D341Med (cell line): ENCODE results near the gene CPNE4.
A peak's percentile ranks its signal among the peaks of the same experiment; 100 is the strongest.
"Not testable (repeated sequence)": the region's sequence is repeated elsewhere in the genome, so short reads cannot be mapped to it uniquely, and the experiment has no call there.

Experiments used
- DNase-seq: peaks from one replicate; pipeline ENCODE4 v3.0.0; 2012; ENCODE audit warnings: low spot score

The CPNE4 gene

DNA sequence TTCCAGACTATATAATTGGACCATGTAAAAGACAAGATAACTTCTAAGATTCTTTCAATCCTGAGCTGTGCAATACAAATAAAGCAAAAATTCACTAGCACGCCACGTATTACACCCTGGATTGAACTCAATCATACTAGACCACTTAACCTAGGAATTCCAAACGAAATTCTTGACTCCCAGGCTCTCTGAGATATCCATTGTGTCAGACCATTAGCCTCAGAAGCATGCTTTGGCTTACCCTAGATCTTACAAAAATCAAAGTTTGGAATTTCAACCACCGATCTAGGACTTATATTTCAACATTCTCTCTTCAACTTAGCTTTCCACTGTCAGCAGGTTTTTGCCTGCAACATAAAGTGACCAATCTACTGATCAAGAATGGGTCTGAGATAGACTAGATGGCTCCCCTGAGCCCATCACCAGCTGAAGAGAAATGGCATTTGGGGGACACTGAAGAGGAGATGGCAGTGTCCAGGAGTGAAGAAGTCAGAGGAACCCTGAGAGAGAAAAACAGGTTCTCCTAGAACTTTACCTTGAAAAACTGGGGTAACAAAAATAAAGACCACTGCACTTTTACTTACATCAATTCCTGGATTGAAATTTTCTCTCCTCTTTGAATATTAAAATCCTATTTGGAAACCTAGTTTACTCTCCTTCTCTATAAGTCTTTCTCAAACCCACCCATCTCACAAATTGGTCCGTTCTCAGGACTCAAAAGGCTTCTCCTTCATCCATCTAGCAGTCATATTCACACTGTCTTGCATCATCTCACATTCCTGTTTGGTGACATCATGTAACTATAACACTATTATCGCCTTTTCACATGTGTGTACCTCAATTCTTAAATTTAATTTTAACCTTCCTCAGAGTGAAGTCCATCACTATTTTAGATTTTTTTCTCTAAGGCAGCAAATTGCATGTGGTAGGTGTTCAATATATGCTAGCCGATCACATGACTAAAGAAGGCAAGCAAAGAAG lies 18.5 kb downstream of the CPNE4 start:
- DNase-seq = no peak

DNA sequence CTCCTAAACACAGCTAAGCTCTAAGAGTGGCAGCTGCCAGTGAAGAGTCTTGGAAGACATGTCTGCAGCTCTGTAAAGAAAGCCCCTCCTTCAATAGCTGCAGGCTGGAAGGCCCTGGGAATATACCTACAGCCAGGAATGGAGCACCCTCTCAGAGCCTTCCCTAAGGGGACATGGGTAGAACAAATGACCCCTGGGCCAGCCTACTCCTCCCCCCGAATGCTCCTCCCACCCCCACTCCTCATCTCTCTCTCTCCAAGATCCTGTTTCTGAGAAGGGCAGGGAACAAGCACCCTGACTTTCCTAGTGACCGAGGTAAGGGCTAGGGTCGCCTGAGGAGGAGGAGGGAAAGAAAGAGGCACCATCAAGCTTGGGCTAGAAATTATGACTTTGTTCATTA lies 20.7 kb downstream of the CPNE4 start:
- DNase-seq = no peak

DNA sequence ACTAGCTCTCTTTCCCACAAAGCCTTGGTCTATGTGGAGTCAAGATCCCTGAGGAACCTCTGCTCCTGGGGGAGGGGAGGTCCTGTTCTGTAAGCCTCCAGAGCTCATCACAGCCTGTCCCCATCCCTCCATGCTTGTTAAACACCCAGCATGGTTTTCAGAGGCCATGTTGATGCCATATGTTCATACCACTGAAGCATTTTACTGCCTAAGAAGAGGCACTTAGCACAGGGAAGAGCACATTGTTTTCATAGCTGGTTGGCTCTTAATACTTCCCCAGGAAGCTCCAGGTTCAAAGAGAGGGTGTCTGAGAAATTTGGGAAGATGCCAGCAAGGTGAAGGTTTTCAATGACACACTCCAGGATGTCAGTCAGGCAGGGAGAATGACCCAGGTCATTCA lies 25.6 kb downstream of the CPNE4 start:
- no peak for DNase-seq

DNA sequence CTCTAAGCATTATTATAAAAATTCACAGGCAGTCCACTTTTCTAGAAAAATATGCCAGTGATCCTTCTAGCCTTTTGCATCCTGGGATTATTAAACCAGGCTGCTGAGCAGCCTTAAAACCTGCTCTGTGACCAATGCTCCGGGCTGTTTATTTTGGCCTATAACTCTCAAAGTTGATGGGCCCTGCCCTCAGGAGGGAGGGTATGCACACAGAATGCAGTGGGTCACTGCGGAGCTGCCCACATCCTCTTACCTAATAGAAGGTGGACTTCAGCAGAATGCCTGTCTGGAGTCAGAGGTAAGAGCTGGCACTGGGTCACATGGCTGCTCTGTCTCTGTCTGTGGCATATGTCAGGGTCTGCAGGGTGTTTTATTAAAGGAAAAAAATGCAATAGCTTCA lies 26.0 kb downstream of the CPNE4 start:
- DNase-seq = no peak

DNA sequence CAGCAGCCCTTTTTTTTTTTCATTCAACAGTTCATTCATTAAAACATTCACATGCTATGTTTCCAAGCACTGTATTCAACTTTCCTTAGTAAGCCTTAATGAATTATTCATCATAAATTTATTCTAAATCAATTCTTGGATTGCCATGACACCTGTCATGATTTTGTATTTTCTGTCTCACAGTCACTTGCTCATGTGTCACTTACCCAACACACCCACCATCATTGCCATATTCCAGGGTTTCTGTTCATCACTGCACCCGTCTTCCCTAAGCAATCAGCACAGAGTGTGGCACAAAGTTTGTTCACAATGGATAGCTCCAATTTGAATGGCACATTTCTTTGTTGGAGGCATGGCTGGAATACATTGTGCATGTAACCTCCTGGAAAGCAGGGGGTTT lies 27.2 kb downstream of the CPNE4 start:
- DNase-seq = no peak

DNA sequence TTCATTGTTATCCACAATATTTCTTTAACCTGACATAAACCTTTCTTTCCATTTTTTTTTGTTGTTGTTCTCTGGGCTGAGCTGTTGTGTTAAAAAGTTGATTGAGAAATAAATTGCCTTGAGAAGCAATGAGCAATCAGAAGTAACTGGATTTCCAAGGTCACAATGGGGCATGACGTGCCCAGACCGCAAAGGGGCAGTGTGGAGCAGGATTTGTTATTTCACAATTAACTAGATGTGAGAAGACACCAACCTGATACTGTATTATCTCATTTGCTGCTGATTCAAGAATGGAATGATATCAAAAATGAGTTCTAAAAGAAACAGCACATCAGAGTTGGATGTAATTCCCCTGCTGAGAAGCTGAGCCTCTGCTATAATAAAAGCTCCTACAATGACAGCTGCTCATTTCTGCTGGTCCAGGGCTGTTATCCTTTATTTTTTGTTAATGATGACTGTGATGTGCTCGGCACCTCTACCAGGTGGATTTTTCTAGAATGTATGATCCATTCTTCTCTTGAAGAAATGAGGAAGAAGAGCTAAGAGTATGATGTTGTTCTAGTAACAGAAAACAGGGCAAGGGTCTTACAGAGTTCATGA lies 28.1 kb downstream of the CPNE4 start:
- DNase-seq = peak; percentile 37

DNA sequence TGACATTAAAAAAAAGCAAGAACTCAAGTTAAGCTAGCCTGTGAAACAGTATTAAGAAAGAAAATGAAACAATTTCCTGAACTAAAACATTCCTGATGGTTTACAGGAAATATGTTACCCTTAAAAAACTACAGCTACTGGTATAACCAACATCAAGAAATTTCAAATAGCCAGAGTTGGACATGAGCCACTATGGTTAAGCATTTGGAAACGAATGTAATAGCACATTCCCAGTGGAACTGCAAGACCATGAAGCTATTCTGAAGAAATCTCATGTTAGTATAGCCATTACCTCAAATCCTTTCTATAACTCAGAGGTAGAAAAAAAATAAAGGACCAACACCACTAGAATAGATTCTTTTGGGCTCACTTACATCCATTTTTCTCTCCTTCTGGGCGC lies 30.2 kb downstream of the CPNE4 start:
- no peak for DNase-seq

DNA sequence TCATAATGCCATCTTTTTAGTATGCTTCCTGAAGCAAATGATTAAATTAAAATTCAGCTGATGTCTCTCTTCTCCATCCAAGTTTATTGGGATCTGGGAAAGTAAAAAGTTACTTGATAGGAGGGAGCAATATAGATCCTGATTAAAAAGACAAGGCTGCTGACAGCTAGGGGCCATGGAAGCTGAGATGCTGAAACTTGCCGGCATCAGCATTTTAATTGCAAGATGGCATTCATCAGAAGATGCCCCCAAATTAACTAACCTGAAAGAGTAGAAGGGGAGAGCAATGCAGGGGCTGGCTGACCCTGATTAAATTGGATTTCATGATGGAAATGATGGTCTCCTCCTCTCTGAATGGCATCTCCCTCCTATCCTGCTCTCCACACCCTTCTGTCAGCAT lies 31.1 kb downstream of the CPNE4 start:
- DNase-seq = no peak

DNA sequence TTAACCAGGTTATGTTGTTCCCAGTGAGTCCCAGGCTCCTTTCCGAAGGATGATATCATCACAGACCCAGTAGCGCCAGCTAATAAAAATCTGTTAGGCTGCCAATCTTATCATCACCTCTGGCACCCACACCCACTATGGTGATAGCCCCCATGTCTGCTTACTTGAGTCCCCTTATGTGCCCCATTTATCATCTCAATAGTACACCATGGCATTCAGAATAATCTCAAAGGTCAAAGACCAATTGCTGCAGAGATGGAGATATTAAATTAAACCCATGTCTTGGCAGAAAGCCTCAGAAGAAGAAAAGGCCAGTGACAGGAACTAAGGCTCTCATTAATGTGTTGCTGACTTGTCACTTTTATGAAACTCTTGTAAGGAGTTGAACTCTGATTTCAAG lies 32.8 kb downstream of the CPNE4 start:
- no peak for DNase-seq

DNA sequence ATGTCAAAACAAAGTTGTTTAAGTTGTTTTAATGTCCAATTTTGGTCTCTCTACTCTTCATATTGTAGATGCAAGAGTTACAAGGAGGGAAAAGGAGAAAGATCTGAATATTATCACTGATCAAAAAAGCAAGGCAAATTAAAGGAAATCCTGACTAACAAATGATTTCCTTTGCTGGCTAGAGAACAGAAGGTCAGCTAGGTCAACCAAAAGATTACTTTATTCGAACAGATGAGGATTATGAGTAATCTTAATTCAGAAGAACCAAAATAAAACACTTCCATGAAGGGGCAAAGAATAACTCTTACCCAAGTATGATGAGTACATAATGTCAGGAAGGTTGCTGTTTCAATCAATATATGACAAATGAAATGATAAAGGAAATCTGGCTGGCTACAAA lies 33.8 kb downstream of the CPNE4 start:
- no peak for DNase-seq

DNA sequence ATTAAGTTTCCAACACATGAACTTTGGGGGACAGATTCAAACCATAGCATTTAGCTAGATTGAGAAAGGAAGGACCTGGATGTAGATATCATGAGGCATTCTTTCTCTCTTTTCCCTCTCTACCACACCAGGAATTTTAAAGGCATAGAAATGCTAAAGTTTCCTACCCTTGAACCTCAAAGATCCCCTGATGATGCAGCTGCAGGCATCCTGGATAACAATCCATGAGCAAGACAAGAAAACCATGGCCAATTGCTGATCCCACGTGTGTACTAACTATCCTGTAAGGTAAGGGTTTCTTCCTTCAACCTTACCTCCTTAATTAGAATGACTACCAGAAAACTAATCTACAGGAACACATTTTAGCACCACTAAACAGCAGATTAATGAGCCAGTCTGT lies 36.8 kb downstream of the CPNE4 start:
- DNase-seq = no peak

DNA sequence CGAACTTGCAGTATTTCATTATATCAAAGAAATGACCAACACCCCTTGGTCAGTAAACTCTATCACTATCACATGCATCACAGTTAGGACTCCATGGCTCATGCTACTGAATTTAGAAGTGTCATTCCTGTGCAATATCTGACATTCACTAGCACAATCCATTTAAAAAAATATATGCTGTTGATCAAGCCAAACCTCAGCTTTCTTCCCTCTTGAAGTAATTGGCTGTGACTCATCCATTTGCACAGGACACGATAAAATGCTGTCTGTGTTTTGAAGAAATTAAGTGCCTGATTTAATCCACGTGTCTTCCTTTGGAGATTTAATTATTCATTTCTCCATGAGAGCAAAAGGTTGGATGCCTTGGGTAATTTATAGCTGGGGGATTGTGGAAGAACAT lies 38.9 kb downstream of the CPNE4 start:
- DNase-seq = no peak

DNA sequence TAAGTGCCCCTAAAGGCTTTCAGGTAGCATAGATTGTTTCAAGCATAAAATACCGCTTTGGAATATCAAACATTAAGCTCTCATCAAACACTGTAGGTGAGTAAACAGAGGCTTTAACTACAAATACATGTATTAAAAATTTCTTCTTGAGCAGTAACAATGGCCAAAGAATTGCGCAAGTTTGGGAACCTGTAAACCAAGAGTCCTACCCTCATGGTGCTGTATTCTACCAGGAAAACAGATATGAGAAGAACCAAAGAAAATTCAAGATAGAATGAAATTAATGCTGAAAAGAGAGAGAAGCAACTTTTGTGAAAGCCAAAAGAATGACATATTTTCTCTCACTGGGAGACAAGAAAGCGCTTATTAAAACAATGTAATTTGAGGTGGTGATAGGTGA lies 45.5 kb downstream of the CPNE4 start:
- no peak for DNase-seq

DNA sequence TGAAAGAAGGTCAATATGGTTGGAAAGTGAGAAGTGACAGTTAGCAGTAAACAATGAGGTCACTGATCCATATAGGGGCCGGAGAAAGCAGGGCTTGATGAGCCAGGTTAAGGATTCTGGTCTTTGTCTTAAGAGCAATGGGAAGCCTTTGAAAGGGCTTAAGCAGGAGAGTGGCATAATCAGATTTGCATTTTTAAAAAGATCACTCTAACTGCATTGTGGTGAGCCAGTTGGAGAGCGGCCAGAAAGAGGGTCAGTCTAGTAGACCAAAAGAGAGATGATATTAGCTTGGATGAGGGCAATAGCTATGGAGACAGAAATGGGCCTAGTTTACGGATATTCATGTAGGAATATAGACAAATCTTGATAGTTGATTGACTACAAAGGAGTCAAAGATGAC lies 46.6 kb downstream of the CPNE4 start:
- no peak for DNase-seq

DNA sequence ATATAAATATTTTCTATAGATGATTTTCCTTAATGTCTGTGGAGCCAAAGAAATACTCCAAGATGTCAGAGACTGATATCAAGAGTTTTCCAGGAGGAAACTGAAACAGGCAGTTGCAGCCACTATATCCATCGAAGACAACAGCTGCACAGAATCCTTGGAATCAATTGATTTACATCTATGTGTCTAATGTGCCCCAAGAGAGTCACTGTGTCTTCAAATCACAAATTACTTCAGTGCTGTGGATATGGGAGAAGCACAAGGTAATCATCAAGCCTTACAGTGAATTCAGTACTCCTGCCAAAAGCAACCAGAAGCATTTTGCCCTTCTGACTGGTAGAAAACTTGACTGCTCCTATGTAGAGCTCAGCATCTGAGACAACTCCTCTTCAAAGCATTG lies 51.1 kb downstream of the CPNE4 start:
- no peak for DNase-seq

DNA sequence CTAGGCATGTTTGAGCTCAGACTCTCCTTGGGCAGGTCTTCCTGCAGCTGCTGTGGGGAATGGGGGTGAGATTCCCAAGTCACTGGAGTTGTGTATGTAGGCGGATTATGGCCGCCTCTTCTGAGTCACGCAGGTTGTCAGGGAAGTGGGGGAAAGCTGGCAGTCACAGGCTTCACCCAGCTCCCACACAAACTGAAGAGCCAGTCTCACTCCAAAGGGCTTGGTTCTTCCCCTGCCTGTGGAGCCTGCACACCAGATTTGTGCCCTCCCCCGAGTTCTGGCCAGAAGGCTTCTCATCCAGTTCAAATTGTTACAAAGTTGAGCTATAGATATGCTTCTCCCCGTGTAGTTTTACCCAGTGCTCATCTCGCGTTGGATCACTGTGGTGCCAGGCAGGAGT lies 53.5 kb downstream of the CPNE4 start:
- no peak for DNase-seq

DNA sequence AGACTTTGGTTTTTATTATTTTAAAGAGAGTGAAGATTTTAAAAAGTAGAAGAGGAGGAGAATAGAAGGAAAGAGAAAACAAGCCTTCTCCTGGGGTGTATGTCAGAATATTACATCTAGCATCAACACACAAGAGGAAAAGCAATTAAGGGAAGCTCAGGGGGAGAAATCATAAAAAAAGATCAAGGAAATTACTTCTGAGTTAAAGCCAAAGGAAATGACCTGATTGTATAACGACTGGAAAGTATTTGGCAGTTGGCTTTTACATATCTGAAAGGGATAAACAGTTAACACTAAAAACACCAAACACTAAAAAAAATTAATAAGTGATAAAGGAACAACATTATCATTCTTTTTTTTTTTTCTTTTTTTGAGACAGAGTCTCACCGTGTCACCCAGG lies 58.4 kb downstream of the CPNE4 start:
- DNase-seq = no peak

DNA sequence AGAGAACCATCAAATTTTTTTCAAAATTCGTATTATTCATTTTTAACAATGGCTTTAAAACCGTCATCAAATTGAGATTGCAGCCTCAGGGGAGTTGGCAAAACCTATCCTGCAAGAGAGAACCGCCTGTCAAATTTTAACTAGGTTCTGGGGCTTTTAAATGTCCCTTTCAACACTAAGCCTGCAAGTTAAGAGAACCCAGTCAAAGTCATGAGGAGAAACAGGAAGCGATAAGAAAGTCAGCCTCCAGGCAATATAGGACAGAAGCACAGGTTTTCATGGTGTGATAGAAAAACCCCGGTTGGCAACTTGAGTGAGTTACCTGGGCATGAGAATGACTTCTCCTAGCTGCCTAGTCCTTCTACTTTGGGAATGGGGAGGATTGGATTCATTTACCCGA lies 59.8 kb downstream of the CPNE4 start:
- DNase-seq = no peak

DNA sequence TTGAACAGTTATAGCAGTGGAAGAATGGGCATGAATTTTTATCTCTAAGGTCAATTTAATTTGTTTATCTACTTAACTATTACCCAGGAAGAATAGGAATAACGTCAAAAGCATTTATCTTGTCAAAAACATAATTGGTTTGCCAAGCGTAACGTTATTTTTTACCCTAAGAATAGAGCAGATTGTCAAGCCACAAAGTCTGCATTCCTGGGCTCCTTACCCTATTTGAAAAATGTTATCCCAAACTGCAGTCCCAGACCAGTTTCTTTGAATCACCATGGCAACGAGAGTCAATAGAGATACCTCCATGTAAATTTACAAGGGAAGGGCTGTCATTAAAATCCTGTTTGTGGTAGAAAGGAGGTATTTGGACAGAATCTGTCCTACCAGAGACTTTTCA lies 61.1 kb downstream of the CPNE4 start:
- no peak for DNase-seq

DNA sequence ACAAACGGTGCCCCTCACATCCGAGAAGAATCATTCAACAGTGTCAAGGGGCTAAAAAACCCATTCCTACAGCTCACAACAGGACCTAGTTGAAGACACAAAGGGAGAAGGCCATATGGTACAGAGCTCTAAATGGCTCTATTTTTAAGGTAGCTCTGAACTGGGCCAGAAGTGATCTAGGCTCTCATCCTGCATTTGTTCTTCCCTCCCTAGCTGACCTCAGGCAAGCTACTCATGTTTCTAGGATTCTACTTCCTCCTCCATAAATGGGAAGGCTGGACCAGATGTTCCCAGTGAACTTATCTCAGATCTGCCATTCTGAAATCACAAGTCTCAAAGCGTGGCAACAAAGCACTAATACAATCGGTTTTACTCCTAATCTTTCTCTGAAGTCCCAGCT lies 62.3 kb downstream of the CPNE4 start:
- DNase-seq = no peak

DNA sequence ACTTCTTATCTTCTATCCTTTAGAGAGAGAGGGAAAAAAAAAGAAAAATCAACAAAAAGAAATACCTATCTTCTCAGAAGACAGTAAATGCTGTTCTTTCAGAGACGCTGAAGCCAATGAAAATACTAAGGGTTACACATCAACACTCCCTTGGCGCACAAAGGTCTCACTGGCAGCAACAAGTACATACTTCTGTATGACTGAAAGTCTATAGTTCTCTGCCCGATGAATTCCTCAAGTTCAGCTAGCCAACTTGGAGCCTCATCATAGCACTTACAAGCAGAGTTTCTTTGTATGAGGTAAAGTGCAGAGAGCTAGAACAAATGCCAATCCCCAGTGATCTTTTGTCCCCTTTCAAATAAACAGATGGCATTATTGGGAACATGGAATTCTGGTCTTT lies 62.7 kb downstream of the CPNE4 start:
- no peak for DNase-seq

DNA sequence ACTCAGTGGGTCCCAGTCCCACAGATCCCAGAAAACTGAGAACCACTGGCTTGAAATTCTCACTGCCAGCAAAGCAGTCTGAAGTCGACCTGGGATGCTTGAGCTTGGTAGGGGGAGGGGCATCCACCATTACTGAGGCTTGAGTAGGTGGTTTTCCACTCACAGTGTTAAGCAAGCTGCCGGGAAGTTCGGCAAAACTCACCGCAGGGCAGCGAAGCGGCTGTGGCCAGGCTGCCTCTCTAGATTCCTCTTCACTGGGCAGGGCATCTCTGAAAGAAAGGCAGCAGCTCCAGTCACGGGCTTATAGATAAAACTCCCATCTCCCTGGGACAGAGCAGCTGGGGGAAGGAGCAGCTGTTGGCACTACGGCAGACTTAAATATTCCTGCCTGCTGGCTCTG lies 71.4 kb downstream of the CPNE4 start:
- not testable (repeated sequence) for DNase-seq

DNA sequence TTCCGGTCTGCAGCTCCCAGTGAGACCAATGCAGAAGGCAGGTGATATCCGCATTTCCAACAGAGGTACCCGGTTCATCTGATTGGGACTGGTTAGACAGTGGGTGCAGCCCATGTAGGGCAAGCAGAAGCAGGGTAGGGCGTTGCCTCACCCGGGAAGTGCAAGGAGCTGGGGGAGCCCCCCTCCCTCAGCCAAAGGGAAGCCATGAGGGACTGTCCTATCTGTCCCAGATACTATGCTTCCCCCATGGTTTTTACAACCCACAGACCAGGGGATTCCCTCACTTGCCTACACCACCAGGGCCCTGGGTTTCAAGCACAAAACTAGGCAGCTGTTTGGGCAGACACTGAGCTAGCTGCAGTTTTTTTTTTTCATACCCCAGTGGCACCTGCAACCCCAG lies 71.8 kb downstream of the CPNE4 start:
- no peak for DNase-seq

DNA sequence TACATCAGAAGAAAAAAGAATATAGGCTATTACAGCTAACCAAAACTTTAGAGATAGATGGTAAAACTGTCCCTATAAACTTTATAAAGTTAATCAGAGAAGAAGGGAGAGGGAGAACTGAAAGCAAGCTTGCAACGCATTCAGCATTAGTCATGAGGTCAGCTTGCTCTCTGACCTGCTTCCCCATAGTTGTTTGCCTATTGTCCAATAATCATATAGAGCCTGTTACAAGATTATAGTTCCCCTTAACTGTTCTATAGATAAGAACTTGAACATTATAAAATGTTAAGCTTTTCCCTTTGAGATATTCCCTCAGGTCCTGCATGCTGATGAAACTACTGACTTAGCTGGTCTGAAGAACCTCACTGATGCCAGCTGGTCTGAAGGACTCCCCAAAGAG lies 74.5 kb downstream of the CPNE4 start:
- DNase-seq = no peak
